NCI-H146 treated with DMSO at 0.1 percent for 48 hours (cell line): Measurements from ENCODE around the gene PRB3.

Experiments
- DNase-seq: peaks from one replicate; lab custom pipeline; 2025; ENCODE audit not compliant: unreplicated experiment; lab: John Stamatoyannopoulos, UW

PRB3 gene

GRCh38 chr12:11269607-11270006, at the start of gene PRB3:
TSS of gene PRB3 (minus strand) at chr12:11269707. CDS start at chr12:11269669, 38 bp downstream.
- no peak for DNase-seq

- no peak for DNase-seq
These were observed 40.8 kb upstream of the PRB3 start, which contains the start of gene PRB4 for GRCh38 chr12:11310336-11310735. TSS of gene PRB4 (minus strand) at chr12:11310436. CDS start at chr12:11310398, 38 bp downstream.

GRCh38 chr12:11307143-11307542, 37.6 kb upstream of the PRB3 start:
- DNase-seq: no peak

GRCh38 chr12:11273449-11273848, 3.9 kb upstream of the PRB3 start:
- DNase-seq: no peak

- DNase-seq: no peak
These were observed 5.0 kb downstream of the PRB3 start for GRCh38 chr12:11264501-11264900.

DNA sequence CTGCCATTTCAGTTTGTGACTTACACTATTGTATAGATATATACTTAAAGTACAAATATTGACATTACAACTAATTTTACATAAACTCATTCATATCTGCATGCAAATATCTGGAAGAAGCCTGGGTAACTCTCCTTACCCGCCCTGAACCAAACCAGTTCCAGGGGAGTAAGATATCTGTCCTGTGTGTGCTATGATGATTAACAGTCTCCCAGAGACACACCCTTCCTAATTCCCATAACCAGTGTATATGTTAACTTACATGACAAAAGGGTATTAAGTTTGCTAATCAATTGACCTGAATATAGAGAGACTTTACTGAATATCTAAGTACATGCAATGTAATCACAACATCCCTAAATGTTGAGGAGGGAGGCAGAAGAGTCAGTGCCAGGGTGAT, 23.0 kb downstream of the PRB3 start:
- no peak for DNase-seq

DNA sequence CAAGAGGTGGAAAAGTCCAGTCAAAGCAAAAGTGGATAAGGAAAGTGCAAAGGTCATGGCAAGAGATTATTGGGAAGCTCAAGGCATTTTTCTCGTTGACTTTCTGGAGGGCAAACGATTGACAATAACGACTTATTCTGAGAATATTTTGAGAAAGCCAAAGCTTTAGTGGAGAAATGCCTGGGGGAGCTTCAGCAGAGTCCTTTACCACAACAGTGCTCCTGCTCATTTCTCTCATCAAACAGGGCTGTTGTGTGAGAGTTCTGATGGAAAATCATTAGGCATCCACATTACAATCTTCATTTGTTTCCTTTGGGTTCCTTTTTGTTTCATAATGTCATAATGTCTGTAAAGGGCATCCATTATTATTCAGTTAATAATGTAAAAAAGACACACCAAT, 26.9 kb downstream of the PRB3 start:
- no peak for DNase-seq

- DNase-seq: no peak
These were observed 29.1 kb downstream of the PRB3 start for GRCh38 chr12:11240348-11240930.

GRCh38 chr12:11238275-11238674, 31.2 kb downstream of the PRB3 start:
- DNase-seq: no peak

DNA sequence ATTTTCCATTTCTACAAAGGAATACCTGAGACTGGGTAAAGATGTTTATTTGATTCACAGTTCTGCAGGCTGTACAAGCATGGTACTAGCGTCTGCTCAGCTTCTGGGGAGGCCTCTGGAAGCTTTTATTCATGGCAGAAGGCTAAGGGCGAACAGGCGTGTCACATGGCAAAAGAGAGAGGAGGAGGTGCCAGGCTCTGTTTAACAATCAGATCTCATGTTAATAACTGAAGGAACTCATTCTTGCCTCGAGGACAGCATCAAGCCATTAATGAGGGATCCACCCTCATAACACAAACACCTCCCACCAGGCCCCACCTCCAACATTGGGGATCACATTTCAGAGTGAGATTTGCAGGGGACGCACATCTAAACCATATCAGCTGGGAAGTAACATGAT, 36.0 kb downstream of the PRB3 start:
- DNase-seq: no peak

DNA sequence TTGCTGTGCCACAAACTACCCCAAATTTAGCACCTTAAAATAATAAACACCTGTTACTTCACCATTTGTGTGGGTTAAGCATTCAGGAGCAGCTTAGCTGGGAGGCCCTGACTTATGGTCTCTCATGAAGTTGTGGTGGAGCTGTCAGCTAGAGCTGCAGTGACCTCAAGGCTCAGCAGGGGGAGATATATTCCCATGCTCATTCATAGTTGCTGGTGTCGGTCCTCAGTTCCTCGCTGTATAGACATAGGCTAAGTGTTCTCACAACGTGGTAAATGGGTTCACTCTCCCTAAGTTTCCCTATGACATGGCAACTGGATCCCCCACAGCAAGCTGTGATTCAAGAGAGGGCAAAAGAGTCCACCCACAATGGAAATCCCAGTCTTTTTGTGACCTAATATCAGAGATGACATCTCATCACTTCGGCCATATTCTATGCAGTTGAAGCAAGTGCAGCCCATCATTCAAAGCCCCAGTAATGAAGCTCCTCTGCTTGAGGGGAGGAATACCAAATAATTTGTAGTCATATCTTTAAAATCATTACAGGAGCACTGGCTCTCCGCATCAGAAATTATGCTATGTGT, 41.1 kb downstream of the PRB3 start:
- peak; percentile 38 for DNase-seq

GRCh38 chr12:11227373-11227772, 42.1 kb downstream of the PRB3 start:
- DNase-seq: no peak
